ENCODE data around the gene PIP5K1B.
A peak's percentile ranks its signal among the peaks of the same experiment; 100 is the strongest.

Gene PIP5K1B

GRCh38 chr9:68838245-68838644 lies 133.2 kb downstream of the PIP5K1B start:
- no peak overlapping the region for H3K4me3 ChIP-seq (replicated peaks; ENCODE audit: low read depth, low read length)
- DNase-seq (ENCODE audit: extremely low read depth, low read depth), result no peak
- no peak for TF ChIP-seq CTCF (IDR thresholded peaks at IDR 0.05; ENCODE audit: low read depth, low read length, missing control alignments)

- no peak for TF ChIP-seq CTCF (IDR thresholded peaks at IDR 0.05; ENCODE audit: low read depth, low read length, missing control alignments)
- no peak overlapping the region for H3K4me3 ChIP-seq (replicated peaks; ENCODE audit: low read depth, low read length)
- no peak for DNase-seq (ENCODE audit: extremely low read depth, low read depth)
Measured at GRCh38 chr9:68841276-68842052, 136.4 kb downstream of the PIP5K1B start.

GRCh38 chr9:68842568-68842967 lies 137.5 kb downstream of the PIP5K1B start:
- no peak for DNase-seq (ENCODE audit: extremely low read depth, low read depth)
- H3K4me3 ChIP-seq (replicated peaks; ENCODE audit: low read depth, low read length), result no peak overlapping the region
- TF ChIP-seq CTCF (IDR thresholded peaks at IDR 0.05; ENCODE audit: low read depth, low read length, missing control alignments), result no peak

GRCh38 chr9:68843239-68843638 lies 138.2 kb downstream of the PIP5K1B start:
- no peak for TF ChIP-seq CTCF (IDR thresholded peaks at IDR 0.05; ENCODE audit: low read depth, low read length, missing control alignments)

GRCh38 chr9:68844157-68844556 lies 139.1 kb downstream of the PIP5K1B start:
- DNase-seq (ENCODE audit: extremely low read depth, low read depth), result no peak
- no peak overlapping the region for H3K4me3 ChIP-seq (replicated peaks; ENCODE audit: low read depth, low read length)
- TF ChIP-seq CTCF (IDR thresholded peaks at IDR 0.05; ENCODE audit: low read depth, low read length, missing control alignments), result no peak

More at GRCh38 chr9:68843239-68843638, 138.2 kb downstream of the PIP5K1B start:
- H3K4me3 ChIP-seq (replicated peaks; ENCODE audit: low read depth, low read length), result no peak overlapping the region
- DNase-seq (ENCODE audit: extremely low read depth, low read depth), result no peak

GRCh38 chr9:68844631-68845612 lies 139.9 kb downstream of the PIP5K1B start:
- DNase-seq (ENCODE audit: extremely low read depth, low read depth), result no peak
- H3K4me3 ChIP-seq (replicated peaks; ENCODE audit: low read depth, low read length), result no peak overlapping the region
- peak; percentile 65 for TF ChIP-seq CTCF (IDR thresholded peaks at IDR 0.05; ENCODE audit: low read depth, low read length, missing control alignments)

Data from HFF-Myc (cell line).